IMR-90 (cell line): ENCODE measurements around the gene DOCK1. TPM values are rescaled to one million over a fixed set of nuclear protein-coding genes. Genes with fewer than 3 reads are reported as not detected.

Experiments
- ATAC-seq: fragments of 200-7000 bp; cut with Tn5 transposase; 2 replicates; pipeline ENCODE4 v1.9.1; 2020; ENCODE audit warnings: low read depth, mild to moderate bottlenecking, moderate library complexity
- BruUV-seq: library from RNA; stranded (reverse); fragments of 400-500 nt; replicated peaks from 2 replicates; lab custom pipeline; 2021; lab: Mats Ljungman, UMichigan
- CTCF ChIA-PET: fragments of 300-600 bp; formaldehyde crosslinking; extraction: SDS; loops from one replicate; lab custom pipeline; 2021; ENCODE audit warnings: antibody characterized with exemption; lab: Yijun Ruan, JAX
- POLR2A ChIA-PET: fragments of 300-600 bp; sonication (Branson Sonifier 250); formaldehyde crosslinking; loops from one replicate; lab custom pipeline; 2022; ENCODE audit warnings: antibody characterized with exemption; ENCODE audit not compliant: unreplicated experiment; lab: Charles Lee
- DNase-seq: peaks from one replicate; pipeline ENCODE4 v3.0.0; 2013
- H2AFZ ChIP-seq: replicated peaks from 2 replicates; pipeline ENCODE3; 2013; ENCODE audit warnings: low read length, mild to moderate bottlenecking; ENCODE audit not compliant: poor library complexity
- H2AK5ac ChIP-seq: 2 replicates; pipeline ENCODE4 v1.6.1; 2013; ENCODE audit warnings: low read depth, low read length, inconsistent platforms
- H2AK9ac ChIP-seq: replicated peaks from 2 replicates; pipeline ENCODE3; 2013; ENCODE audit warnings: mild to moderate bottlenecking, low read depth, low read length, moderate library complexity; ENCODE audit not compliant: poor library complexity
- H2BK120ac ChIP-seq: 2 replicates; pipeline ENCODE4 v1.6.1; 2013; ENCODE audit warnings: low read depth, low read length, inconsistent platforms
- H2BK15ac ChIP-seq: 3 replicates; pipeline ENCODE4 v1.6.1; 2013; ENCODE audit warnings: low read depth, low read length, inconsistent platforms
- H2BK20ac ChIP-seq: 2 replicates; pipeline ENCODE4 v1.6.1; 2013; ENCODE audit warnings: low read depth, mild to moderate bottlenecking, inconsistent platforms, low read length, moderate library complexity
- H2BK5ac ChIP-seq: 2 replicates; pipeline ENCODE4 v1.6.1; 2013; ENCODE audit warnings: mild to moderate bottlenecking, low read depth, low read length, inconsistent platforms; ENCODE audit not compliant: poor library complexity, severe bottlenecking
- H3K14ac ChIP-seq: replicated peaks from 2 replicates; pipeline ENCODE4 v1.6.1; 2013; ENCODE audit warnings: low read depth, low read length, inconsistent platforms
- H3K18ac ChIP-seq: 2 replicates; pipeline ENCODE4 v1.6.1; 2013; ENCODE audit warnings: low read depth, low read length, control low read depth
- H3K23ac ChIP-seq: 2 replicates; pipeline ENCODE4 v1.6.1; 2013; ENCODE audit warnings: low read depth, low read length, inconsistent platforms
- H3K27ac ChIP-seq: 2 replicates; pipeline ENCODE4 v1.5.1; 2013; ENCODE audit warnings: mild to moderate bottlenecking, control low read depth, low read length; ENCODE audit not compliant: insufficient read depth
- H3K27me3 ChIP-seq: 2 replicates; pipeline ENCODE4 v1.6.1; 2013; ENCODE audit warnings: low read length; ENCODE audit not compliant: control insufficient read depth, insufficient read depth
- H3K36me3 ChIP-seq: 2 replicates; pipeline ENCODE4 v1.6.1; 2013; ENCODE audit warnings: low read length, mixed read lengths; ENCODE audit not compliant: control insufficient read depth, insufficient read depth
- H3K4ac ChIP-seq: 2 replicates; pipeline ENCODE4 v1.6.1; 2013; ENCODE audit warnings: low read depth, low read length, inconsistent platforms
- H3K4me1 ChIP-seq: 2 replicates; pipeline ENCODE4 v1.6.1; 2013; ENCODE audit warnings: low read length, mixed read lengths; ENCODE audit not compliant: control insufficient read depth, insufficient read depth
- H3K4me2 ChIP-seq: 2 replicates; pipeline ENCODE4 v1.6.1; 2013; ENCODE audit warnings: low read depth, mild to moderate bottlenecking, control low read depth, low read length, moderate library complexity
- H3K4me3 ChIP-seq: 2 replicates; pipeline ENCODE4 v1.5.1; 2013; ENCODE audit warnings: low read depth, mild to moderate bottlenecking, control low read depth, low read length, moderate library complexity; ENCODE audit not compliant: insufficient read depth
- H3K56ac ChIP-seq: 2 replicates; pipeline ENCODE4 v1.6.1; 2013; ENCODE audit warnings: low read length, inconsistent platforms; ENCODE audit not compliant: insufficient read depth; ENCODE audit errors: extremely low read depth
- H3K79me1 ChIP-seq, 2 experiments: 2 replicates each; pipeline ENCODE4 v1.6.1; 2013; ENCODE audit warnings: low read length in 2 of 2, inconsistent platforms in 1 of 2, low read depth in 1 of 2
- H3K9ac ChIP-seq: 2 replicates; pipeline ENCODE4 v1.6.1; 2013; ENCODE audit warnings: low read depth, low read length, control low read depth
- H3K9me1 ChIP-seq: 2 replicates; pipeline ENCODE4 v1.6.1; 2013; ENCODE audit warnings: low read length, inconsistent platforms; ENCODE audit not compliant: insufficient read depth
- H3K9me3 ChIP-seq: 2 replicates; pipeline ENCODE4 v1.6.1; 2013; ENCODE audit warnings: low read length; ENCODE audit not compliant: control insufficient read depth, insufficient read depth
- H4K20me1 ChIP-seq: 2 replicates; pipeline ENCODE4 v1.6.1; 2013; ENCODE audit warnings: low read length, inconsistent platforms; ENCODE audit not compliant: insufficient read depth
- H4K5ac ChIP-seq: 2 replicates; pipeline ENCODE4 v1.6.1; 2013; ENCODE audit warnings: mild to moderate bottlenecking, low read depth, low read length, control low read depth
- H4K8ac ChIP-seq, 2 experiments: 2 replicates each; pipeline ENCODE4 v1.6.1; 2013; ENCODE audit warnings: low read depth in 2 of 2, low read length in 2 of 2, control low read depth in 1 of 2, inconsistent platforms in 1 of 2
- H4K91ac ChIP-seq: 2 replicates; pipeline ENCODE4 v1.6.1; 2013; ENCODE audit warnings: low read depth, low read length, inconsistent platforms; ENCODE audit not compliant: insufficient read depth
- RFX5 ChIP-seq: IDR thresholded peaks from 2 replicates; pipeline ENCODE4 v1.8.0; 2012; ENCODE audit warnings: low read depth, mild to moderate bottlenecking, low read length, moderate library complexity
- WGBS, 2 experiments: methylation state at CpG; one replicate each; pipeline versions ENCODE4 v1.1.5 to v1.1.7; 2013; ENCODE audit warnings: missing lambda C conversion rate in 2 of 2; ENCODE audit not compliant: insufficient read length in 1 of 2; ENCODE audit errors: extremely low coverage in 2 of 2; 5-methylcytosine and 5-hydroxymethylcytosine counted together
- dilution Hi-C: fragments of 300-500 bp; cut with HindIII; formaldehyde crosslinking; loops from one replicate; pipeline ENCODE4 v1.14.3; 2018; ENCODE audit warnings: low sequenced_read_pairs; ENCODE audit not compliant: unreplicated experiment
- in situ Hi-C: fragments of 300-500 bp; cut with MboI; formaldehyde crosslinking; loops from 3 replicates; pipeline ENCODE4 v1.14.3; 2019; ENCODE audit warnings: low sequenced_read_pairs, inconsistent platforms, mixed read lengths
- intact Hi-C: fragments of 100-400 bp; cut with micrococcal nuclease; formaldehyde crosslinking; loops from 2 replicates; pipeline ENCODE4 v1.10.0; 2022
- polyA plus RNA-seq, 3 experiments: library from polyadenylated mRNA; depleted of rRNA; stranded (reverse); fragments of >200 nt; gene quantifications; 2 replicates each; pipeline ENCODE4 v1.2.3, GENCODE V29; 2012; ENCODE audit warnings: low replicate concordance in 1 of 3
- total RNA-seq: library from RNA; depleted of rRNA; stranded (reverse); fragments of >200 nt; gene quantifications from 2 replicates; pipeline ENCODE4 v1.2.3, GENCODE V29; 2012
- TF ChIP-seq, protein P1 (sequence below): conservative IDR thresholded peaks from 2 replicates; pipeline ENCODE4 v1.5.1; 2012; ENCODE audit warnings: mild to moderate bottlenecking, low read depth, low read length, improper control_type of control experiment
- TF ChIP-seq, protein P2 (sequence below): fragments of 150-350 bp; IDR thresholded peaks from 2 replicates; pipeline ENCODE4 v1.6.1; 2016; ENCODE audit warnings: low read depth, mild to moderate bottlenecking, low read length, moderate library complexity, borderline replicate concordance

DOCK1 gene
- total and polyA plus RNA-seq, 2 of the 4 experiments (the other 2 are of a cell fraction), result 28.2 to 71.0 TPM

DNA sequence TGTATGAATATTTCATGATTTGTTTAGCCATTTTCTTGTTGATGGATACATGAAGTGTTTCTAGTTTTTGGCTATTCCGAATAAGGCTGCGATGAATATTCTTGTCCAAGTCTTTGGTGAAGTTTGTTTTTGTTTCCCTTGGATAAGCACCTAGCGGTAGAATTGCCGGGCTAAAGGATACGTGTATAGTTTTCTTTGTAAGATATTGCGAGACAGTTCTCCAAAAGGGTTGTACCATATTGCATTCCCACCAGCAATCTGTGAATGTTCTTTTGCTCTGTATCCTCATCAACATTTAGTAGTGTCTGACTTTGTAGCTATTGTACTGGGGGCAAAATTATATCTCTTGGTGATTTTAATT is 142.6 kb downstream of the DOCK1 start:
- H3K27me3 ChIP-seq, result no peaks in the 10 kb centered on the region
- peaks cover 8% of the 10 kb centered on the region for H3K4me1 ChIP-seq
- H3K23ac ChIP-seq, result no peak overlapping the region
- H4K8ac ChIP-seq, result no peak overlapping the region
- H3K18ac ChIP-seq, result no peak overlapping the region
- H3K27ac ChIP-seq, result no peak overlapping the region
- H4K91ac ChIP-seq, result no peak overlapping the region
- no peaks in the 10 kb centered on the region for H3K9me3 ChIP-seq
- H3K36me3 ChIP-seq, result peaks cover 29% of the 10 kb centered on the region
- no peak overlapping the region for H2BK20ac ChIP-seq
- CTCF ChIA-PET, result no interaction called here
- H3K14ac ChIP-seq, result no peak overlapping the region
- ATAC-seq, result no peak
- no peak overlapping the region for H2BK120ac ChIP-seq
- no peak overlapping the region for H2AK9ac ChIP-seq
- no peak overlapping the region for H3K4me3 ChIP-seq
- in situ Hi-C loops, result no loop called here
- no peak overlapping the region for H2BK5ac ChIP-seq
- no peak overlapping the region for H3K9ac ChIP-seq
- no peak overlapping the region for H2AK5ac ChIP-seq
- no peak overlapping the region; the same call in 1 of the 2 replicates for H3K4me2 ChIP-seq
- dilution Hi-C loops, result no loop called here
- no peak overlapping the region for H2BK15ac ChIP-seq
- no peak for TF ChIP-seq RFX5
- TF ChIP-seq, protein P1, sequence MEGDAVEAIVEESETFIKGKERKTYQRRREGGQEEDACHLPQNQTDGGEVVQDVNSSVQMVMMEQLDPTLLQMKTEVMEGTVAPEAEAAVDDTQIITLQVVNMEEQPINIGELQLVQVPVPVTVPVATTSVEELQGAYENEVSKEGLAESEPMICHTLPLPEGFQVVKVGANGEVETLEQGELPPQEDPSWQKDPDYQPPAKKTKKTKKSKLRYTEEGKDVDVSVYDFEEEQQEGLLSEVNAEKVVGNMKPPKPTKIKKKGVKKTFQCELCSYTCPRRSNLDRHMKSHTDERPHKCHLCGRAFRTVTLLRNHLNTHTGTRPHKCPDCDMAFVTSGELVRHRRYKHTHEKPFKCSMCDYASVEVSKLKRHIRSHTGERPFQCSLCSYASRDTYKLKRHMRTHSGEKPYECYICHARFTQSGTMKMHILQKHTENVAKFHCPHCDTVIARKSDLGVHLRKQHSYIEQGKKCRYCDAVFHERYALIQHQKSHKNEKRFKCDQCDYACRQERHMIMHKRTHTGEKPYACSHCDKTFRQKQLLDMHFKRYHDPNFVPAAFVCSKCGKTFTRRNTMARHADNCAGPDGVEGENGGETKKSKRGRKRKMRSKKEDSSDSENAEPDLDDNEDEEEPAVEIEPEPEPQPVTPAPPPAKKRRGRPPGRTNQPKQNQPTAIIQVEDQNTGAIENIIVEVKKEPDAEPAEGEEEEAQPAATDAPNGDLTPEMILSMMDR, result no peak
- TF ChIP-seq, protein P2, sequence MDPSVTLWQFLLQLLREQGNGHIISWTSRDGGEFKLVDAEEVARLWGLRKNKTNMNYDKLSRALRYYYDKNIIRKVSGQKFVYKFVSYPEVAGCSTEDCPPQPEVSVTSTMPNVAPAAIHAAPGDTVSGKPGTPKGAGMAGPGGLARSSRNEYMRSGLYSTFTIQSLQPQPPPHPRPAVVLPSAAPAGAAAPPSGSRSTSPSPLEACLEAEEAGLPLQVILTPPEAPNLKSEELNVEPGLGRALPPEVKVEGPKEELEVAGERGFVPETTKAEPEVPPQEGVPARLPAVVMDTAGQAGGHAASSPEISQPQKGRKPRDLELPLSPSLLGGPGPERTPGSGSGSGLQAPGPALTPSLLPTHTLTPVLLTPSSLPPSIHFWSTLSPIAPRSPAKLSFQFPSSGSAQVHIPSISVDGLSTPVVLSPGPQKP, result no peak
- no peak overlapping the region for H2AFZ ChIP-seq
- WGBS, 2 experiments, result 90% methylated on average over 2 of the region's 6 CpGs; no CpG with 5 or more reads in 1 of the 2 experiments
- no peak for DNase-seq
- H3K79me1 ChIP-seq, result peaks cover 13 to 45% of the 10 kb centered on the region in 2 experiments; a peak in 3 of 4 replicates
- no TSS peak for BruUV-seq
- POLR2A ChIA-PET, result no interaction called here
- no peak overlapping the region for H3K4ac ChIP-seq
- H4K5ac ChIP-seq, result no peak overlapping the region
- H3K9me1 ChIP-seq, result peaks cover 11% of the 10 kb centered on the region
- H3K56ac ChIP-seq, result no peak overlapping the region
- peaks cover 10% of the 10 kb centered on the region; the same call in 1 of the 2 replicates for H4K20me1 ChIP-seq
- intact Hi-C loops, result no loop called here
